GM23248 (cell line): Measurements from ENCODE around the gene KDM6B.

Experiments used
- EZH2 ChIP-seq: fragments of 200-600 bp; sonication (generic); IDR thresholded peaks from 2 replicates; pipeline ENCODE4 v1.6.1; 2018; ENCODE audit warnings: antibody characterized with exemption, mild to moderate bottlenecking; ENCODE audit not compliant: insufficient read depth, poor library complexity, severe bottlenecking
- EZH2phosphoT487 ChIP-seq: fragments of 200-600 bp; sonication (generic); IDR thresholded peaks from 2 replicates; pipeline ENCODE4 v1.6.1; 2018; ENCODE audit warnings: antibody characterized with exemption, moderate library complexity, mild to moderate bottlenecking, low read depth; ENCODE audit not compliant: insufficient read depth

DNA sequence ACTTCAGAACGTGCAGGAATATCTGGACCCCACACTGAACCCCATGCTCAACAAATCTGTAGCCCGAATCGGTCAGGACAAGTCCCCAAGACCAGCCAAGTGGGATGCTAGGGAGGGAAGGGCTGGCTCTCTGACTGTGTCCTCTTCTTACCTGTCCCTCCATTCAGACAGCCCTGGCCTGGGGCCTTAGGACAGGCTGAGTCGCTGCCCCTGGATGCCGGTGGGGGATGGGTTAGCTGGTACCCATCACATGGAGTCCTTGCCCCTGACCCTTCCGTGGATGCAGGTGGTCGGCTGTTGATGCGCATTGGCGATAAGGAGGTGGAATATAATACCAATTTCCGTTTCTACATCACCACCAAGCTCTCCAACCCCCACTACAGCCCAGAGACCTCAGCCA lies 16.0 kb upstream of the KDM6B start:
- TF ChIP-seq EZH2phosphoT487 (no peak), EZH2 (no peak)
